ENCODE results near the gene ATP13A4. TPM values are rescaled to one million over a fixed set of nuclear protein-coding genes. Genes with fewer than 3 reads are reported as not detected.

Gene ATP13A4
- total and polyA plus RNA-seq, 4 donors = 0.10 to 0.15 TPM; not detected in 2

GRCh38 chr3:193563426-193563825 lies 8.7 kb upstream of the ATP13A4 start:
- Histone ChIP-seq H3K27ac (ENCODE audit: low read depth in 1 of 2, low read length in 2 of 2) (no peak overlapping the region), H3K36me3 (ENCODE audit: control insufficient read depth in 1 of 2, insufficient read depth in 2 of 2, low read length in 1 of 2) (no peaks in the 10 kb centered on the region), H3K4me3 (ENCODE audit: low read length in 2 of 2) (no peak overlapping the region), H3K9me3 (ENCODE audit: control insufficient read depth, low read length) (no peaks in the 10 kb centered on the region), H3K27me3 (ENCODE audit: control insufficient read depth in 1 of 2, insufficient read depth in 2 of 2, low read length in 1 of 2) (no peaks in the 10 kb centered on the region), H3K4me1 (ENCODE audit: control insufficient read depth in 1 of 2, insufficient read depth in 2 of 2, low read length in 2 of 2) (no peaks in the 10 kb centered on the region)
- ATAC-seq (ENCODE audit: low FRiP score) (no peak), DNase-seq (no peak)
- intact Hi-C loops (cut with DNase I) = no loop called here
- 92 to 96% methylated on average over 3 of the region's 3 CpGs for WGBS, 2 donors

GRCh38 chr3:193560870-193561269 lies 6.2 kb upstream of the ATP13A4 start:
- DNase-seq (no peak), ATAC-seq (ENCODE audit: low FRiP score) (no peak)
- WGBS, 2 donors = 49 to 52% methylated on average over 4 of the region's 4 CpGs
- Histone ChIP-seq H3K36me3 (ENCODE audit: control insufficient read depth in 1 of 2, insufficient read depth in 2 of 2, low read length in 1 of 2) (no peaks in the 10 kb centered on the region), H3K4me3 (ENCODE audit: low read length in 2 of 2) (no peak overlapping the region), H3K27ac (ENCODE audit: low read depth in 1 of 2, low read length in 2 of 2) (no peak overlapping the region), H3K4me1 (ENCODE audit: control insufficient read depth in 1 of 2, insufficient read depth in 2 of 2, low read length in 2 of 2) (no peaks in the 10 kb centered on the region), H3K27me3 (ENCODE audit: control insufficient read depth in 1 of 2, insufficient read depth in 2 of 2, low read length in 1 of 2) (no peaks in the 10 kb centered on the region), H3K9me3 (ENCODE audit: control insufficient read depth, low read length) (no peaks in the 10 kb centered on the region)
- intact Hi-C loops (cut with DNase I) = no loop called here

GRCh38 chr3:193560091-193560490 lies 5.4 kb upstream of the ATP13A4 start:
- no peaks in the 10 kb centered on the region for H3K36me3 ChIP-seq (ENCODE audit: control insufficient read depth in 1 of 2, insufficient read depth in 2 of 2, low read length in 1 of 2)
- no peak for DNase-seq
- intact Hi-C loops (cut with DNase I) = no loop called here
- H3K4me1 ChIP-seq (ENCODE audit: control insufficient read depth in 1 of 2, insufficient read depth in 2 of 2, low read length in 2 of 2) = no peaks in the 10 kb centered on the region
- no peak overlapping the region for H3K27ac ChIP-seq (ENCODE audit: low read depth in 1 of 2, low read length in 2 of 2)
- no peak for ATAC-seq (ENCODE audit: low FRiP score)
- no peak overlapping the region for H3K4me3 ChIP-seq (ENCODE audit: low read length in 2 of 2)
- H3K9me3 ChIP-seq (ENCODE audit: control insufficient read depth, low read length) = no peaks in the 10 kb centered on the region
- H3K27me3 ChIP-seq (ENCODE audit: control insufficient read depth in 1 of 2, insufficient read depth in 2 of 2, low read length in 1 of 2) = no peaks in the 10 kb centered on the region
- 94 to 95% methylated on average over 4 of the region's 4 CpGs for WGBS, 2 donors

DNA sequence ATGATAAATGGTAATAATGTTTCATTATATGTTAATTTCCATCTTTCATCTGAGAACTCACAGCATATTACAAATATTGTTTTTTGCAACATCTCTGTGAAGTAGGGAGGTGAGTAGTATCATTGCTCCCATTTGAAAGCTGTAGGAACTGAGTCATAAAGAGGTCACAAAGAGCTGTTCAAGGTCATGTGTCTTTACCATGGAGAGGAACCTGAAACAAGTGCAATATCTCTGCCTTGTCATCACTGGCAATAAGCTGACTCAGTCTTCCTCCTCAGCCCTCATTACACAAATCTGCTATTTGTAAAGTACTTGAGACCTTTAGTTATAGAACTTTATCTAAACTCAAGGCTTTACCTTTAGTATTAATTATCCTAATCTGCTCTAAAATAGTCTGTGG lies 4.4 kb upstream of the ATP13A4 start:
- H3K4me1 ChIP-seq (ENCODE audit: control insufficient read depth in 1 of 2, insufficient read depth in 2 of 2, low read length in 2 of 2) = no peaks in the 10 kb centered on the region
- no peak overlapping the region for H3K27ac ChIP-seq (ENCODE audit: low read depth in 1 of 2, low read length in 2 of 2)
- H3K36me3 ChIP-seq (ENCODE audit: control insufficient read depth in 1 of 2, insufficient read depth in 2 of 2, low read length in 1 of 2) = no peaks in the 10 kb centered on the region
- no peaks in the 10 kb centered on the region for H3K27me3 ChIP-seq (ENCODE audit: control insufficient read depth in 1 of 2, insufficient read depth in 2 of 2, low read length in 1 of 2)
- H3K4me3 ChIP-seq (ENCODE audit: low read length in 2 of 2) = no peak overlapping the region
- intact Hi-C loops (cut with DNase I) = no loop called here
- DNase-seq (no peak), ATAC-seq (ENCODE audit: low FRiP score) (no peak)
- no peaks in the 10 kb centered on the region for H3K9me3 ChIP-seq (ENCODE audit: control insufficient read depth, low read length)

- Histone ChIP-seq H3K4me3 (ENCODE audit: low read length in 2 of 2) (no peak overlapping the region), H3K9me3 (ENCODE audit: control insufficient read depth, low read length) (no peaks in the 10 kb centered on the region), H3K4me1 (ENCODE audit: control insufficient read depth in 1 of 2, insufficient read depth in 2 of 2, low read length in 2 of 2) (no peaks in the 10 kb centered on the region), H3K27me3 (ENCODE audit: control insufficient read depth in 1 of 2, insufficient read depth in 2 of 2, low read length in 1 of 2) (no peaks in the 10 kb centered on the region), H3K27ac (ENCODE audit: low read depth in 1 of 2, low read length in 2 of 2) (no peak overlapping the region), H3K36me3 (ENCODE audit: control insufficient read depth in 1 of 2, insufficient read depth in 2 of 2, low read length in 1 of 2) (no peaks in the 10 kb centered on the region)
- ATAC-seq (ENCODE audit: low FRiP score) (no peak), DNase-seq (no peak)
- WGBS, 2 donors = 30 to 38% methylated on average over 2 of the region's 2 CpGs
- intact Hi-C loops (cut with DNase I) = no loop called here
These were observed 2.1 kb upstream of the ATP13A4 start for GRCh38 chr3:193556841-193557240.

GRCh38 chr3:193553586-193553985 lies 1.1 kb downstream of the ATP13A4 start:
- no peak for ATAC-seq (ENCODE audit: low FRiP score)
- H3K36me3 ChIP-seq (ENCODE audit: control insufficient read depth in 1 of 2, insufficient read depth in 2 of 2, low read length in 1 of 2) = no peaks in the 10 kb centered on the region
- no peak for DNase-seq
- intact Hi-C loops (cut with DNase I) = no loop called here
- H3K4me3 ChIP-seq (ENCODE audit: low read length in 2 of 2) = no peak overlapping the region
- no peaks in the 10 kb centered on the region for H3K9me3 ChIP-seq (ENCODE audit: control insufficient read depth, low read length)
- H3K4me1 ChIP-seq (ENCODE audit: control insufficient read depth in 1 of 2, insufficient read depth in 2 of 2, low read length in 2 of 2) = no peaks in the 10 kb centered on the region
- H3K27me3 ChIP-seq (ENCODE audit: control insufficient read depth in 1 of 2, insufficient read depth in 2 of 2, low read length in 1 of 2) = no peaks in the 10 kb centered on the region
- no peak overlapping the region for H3K27ac ChIP-seq (ENCODE audit: low read depth in 1 of 2, low read length in 2 of 2)
- 81 to 87% methylated on average over 1 of the region's 1 CpG for WGBS, 2 donors

DNA sequence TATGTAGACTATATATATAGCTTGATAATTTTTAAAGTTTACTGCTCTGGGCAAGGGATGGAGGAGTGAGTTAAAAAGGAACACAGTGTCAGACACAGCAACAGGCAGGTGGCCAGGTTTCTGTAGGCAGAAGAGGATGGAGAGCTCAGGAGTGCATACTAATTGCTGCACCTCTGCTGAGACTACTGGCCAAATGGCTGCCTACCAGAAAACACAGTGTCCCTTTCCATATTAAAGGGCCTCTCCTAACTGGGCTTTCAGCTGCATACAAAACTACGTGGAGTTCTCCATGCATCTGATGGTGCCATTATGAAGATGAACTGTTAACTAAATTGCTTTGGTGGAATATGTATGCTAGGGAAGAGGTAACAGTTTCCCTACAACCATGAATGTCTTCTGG lies 1.8 kb downstream of the ATP13A4 start:
- Histone ChIP-seq H3K36me3 (ENCODE audit: control insufficient read depth in 1 of 2, insufficient read depth in 2 of 2, low read length in 1 of 2) (no peaks in the 10 kb centered on the region), H3K27me3 (ENCODE audit: control insufficient read depth in 1 of 2, insufficient read depth in 2 of 2, low read length in 1 of 2) (no peaks in the 10 kb centered on the region), H3K27ac (ENCODE audit: low read depth in 1 of 2, low read length in 2 of 2) (no peak overlapping the region), H3K9me3 (ENCODE audit: control insufficient read depth, low read length) (no peaks in the 10 kb centered on the region), H3K4me1 (ENCODE audit: control insufficient read depth in 1 of 2, insufficient read depth in 2 of 2, low read length in 2 of 2) (no peaks in the 10 kb centered on the region), H3K4me3 (ENCODE audit: low read length in 2 of 2) (no peak overlapping the region)
- intact Hi-C loops (cut with DNase I) = no loop called here
- 59 to 71% methylated on average over 1 of the region's 1 CpG for WGBS, 2 donors
- ATAC-seq (ENCODE audit: low FRiP score) = no peak
- DNase-seq = no peak

- intact Hi-C loops (cut with DNase I) = no loop called here
These were observed 6.3 kb downstream of the ATP13A4 start for GRCh38 chr3:193548406-193548805.

DNA sequence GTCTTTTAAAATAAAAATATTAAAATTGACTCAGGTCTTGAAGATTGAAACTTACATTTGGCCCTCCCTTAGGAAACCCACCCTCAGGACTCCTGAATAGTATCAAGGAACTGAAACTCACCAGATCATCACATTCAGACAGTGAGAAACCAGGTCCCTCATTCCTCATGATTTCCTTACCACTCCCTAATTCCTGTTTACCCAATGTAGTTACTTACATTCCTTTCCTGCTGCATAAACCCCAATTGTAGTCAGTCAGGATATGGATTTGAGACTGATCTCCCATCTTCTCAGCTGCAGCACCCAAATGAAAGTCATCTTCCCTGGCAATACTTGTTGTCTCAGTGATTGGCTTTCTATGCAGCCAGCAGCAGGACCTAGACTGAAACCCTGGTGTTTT lies 8.6 kb downstream of the ATP13A4 start:
- no peaks in the 10 kb centered on the region for H3K9me3 ChIP-seq (ENCODE audit: control insufficient read depth, low read length)
- no peak overlapping the region for H3K27ac ChIP-seq (ENCODE audit: low read depth in 1 of 2, low read length in 2 of 2)
- H3K36me3 ChIP-seq (ENCODE audit: control insufficient read depth in 1 of 2, insufficient read depth in 2 of 2, low read length in 1 of 2) = no peaks in the 10 kb centered on the region
- no peak for DNase-seq
- H3K27me3 ChIP-seq (ENCODE audit: control insufficient read depth in 1 of 2, insufficient read depth in 2 of 2, low read length in 1 of 2) = no peaks in the 10 kb centered on the region
- H3K4me3 ChIP-seq (ENCODE audit: low read length in 2 of 2) = no peak overlapping the region
- no peak for ATAC-seq (ENCODE audit: low FRiP score)
- intact Hi-C loops (cut with DNase I) = no loop called here
- H3K4me1 ChIP-seq (ENCODE audit: control insufficient read depth in 1 of 2, insufficient read depth in 2 of 2, low read length in 2 of 2) = no peaks in the 10 kb centered on the region

More at GRCh38 chr3:193548406-193548805, 6.3 kb downstream of the ATP13A4 start:
- H3K27me3 ChIP-seq (ENCODE audit: control insufficient read depth in 1 of 2, insufficient read depth in 2 of 2, low read length in 1 of 2) = no peaks in the 10 kb centered on the region
- no peaks in the 10 kb centered on the region for H3K36me3 ChIP-seq (ENCODE audit: control insufficient read depth in 1 of 2, insufficient read depth in 2 of 2, low read length in 1 of 2)
- no peak for ATAC-seq (ENCODE audit: low FRiP score)
- H3K4me1 ChIP-seq (ENCODE audit: control insufficient read depth in 1 of 2, insufficient read depth in 2 of 2, low read length in 2 of 2) = no peaks in the 10 kb centered on the region
- H3K27ac ChIP-seq (ENCODE audit: low read depth in 1 of 2, low read length in 2 of 2) = no peak overlapping the region
- H3K4me3 ChIP-seq (ENCODE audit: low read length in 2 of 2) = no peak overlapping the region
- DNase-seq = no peak
- no peaks in the 10 kb centered on the region for H3K9me3 ChIP-seq (ENCODE audit: control insufficient read depth, low read length)
- 49 to 54% methylated on average over 4 of the region's 4 CpGs for WGBS, 2 donors
